Mucosa of rectum (tissue), 2 donors: Measurements from ENCODE around the gene FAM124A.

ENCODE experiments used
- H3K27ac ChIP-seq, 2 donors: one replicate each; pipeline ENCODE4 v1.7.0; 2013; ENCODE audit warnings: inconsistent platforms in 2 of 2, low read depth in 2 of 2, low read length in 2 of 2
- H3K27me3 ChIP-seq, 2 donors: one replicate each; pipeline ENCODE4 v1.7.0; 2013; ENCODE audit warnings: low read length in 2 of 2; ENCODE audit not compliant: control insufficient read depth in 2 of 2, insufficient read depth in 2 of 2
- H3K36me3 ChIP-seq, 2 donors: one replicate each; pipeline ENCODE4 v1.7.0; 2013; ENCODE audit warnings: low read length in 2 of 2; ENCODE audit not compliant: control insufficient read depth in 2 of 2, insufficient read depth in 2 of 2
- H3K4me1 ChIP-seq, 2 donors: one replicate each; pipeline ENCODE4 v1.7.0; 2013; ENCODE audit warnings: low read length in 2 of 2, mild to moderate bottlenecking in 1 of 2; ENCODE audit not compliant: control insufficient read depth in 2 of 2, insufficient read depth in 2 of 2
- H3K4me3 ChIP-seq, 2 donors: one replicate each; pipeline ENCODE4 v1.7.0; 2013; ENCODE audit warnings: low read length in 2 of 2
- H3K9ac ChIP-seq, 2 donors: one replicate each; pipeline ENCODE4 v1.7.0; 2013; ENCODE audit warnings: low read length in 2 of 2, low read depth in 1 of 2, mild to moderate bottlenecking in 1 of 2
- H3K9me3 ChIP-seq, 2 donors: one replicate each; pipeline ENCODE4 v1.7.0; 2013; ENCODE audit warnings: low read length in 2 of 2; ENCODE audit not compliant: control insufficient read depth in 2 of 2
- donor health status: healthy.
- donor health status: Normal muscosa, but diverticular disease.

Gene FAM124A

DNA sequence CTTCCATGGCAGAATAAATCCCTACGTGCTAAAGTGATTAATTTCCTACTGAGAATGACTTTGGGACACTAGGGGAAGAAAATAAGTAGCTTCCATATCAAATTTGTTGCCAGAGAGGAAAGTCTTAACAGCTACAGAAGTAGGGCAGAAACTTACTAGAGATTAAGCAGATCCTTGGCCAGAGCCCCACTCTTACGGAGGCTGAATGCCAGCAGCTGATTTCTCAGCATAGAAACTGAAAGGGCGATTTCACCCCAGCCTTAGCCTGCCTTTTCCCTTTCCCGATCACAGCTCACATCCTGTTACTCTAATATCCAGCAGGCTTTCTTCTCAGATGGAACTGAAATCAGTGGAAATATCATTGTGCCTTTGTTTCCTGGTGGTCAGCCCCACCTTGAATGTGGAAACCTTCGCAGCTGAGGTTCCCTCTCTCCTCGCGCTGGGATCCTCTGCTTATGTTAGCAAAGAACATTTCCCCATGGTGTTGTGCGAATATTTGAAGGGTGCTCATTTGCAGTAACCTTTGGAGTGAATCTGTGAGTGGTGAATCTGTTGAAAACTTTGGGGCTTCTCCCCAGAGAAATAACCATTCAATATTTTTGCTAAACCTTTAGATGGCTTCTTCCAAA lies 8.4 kb downstream of the FAM124A start:
- Histone ChIP-seq H3K9ac (peak overlapping the region in 1 of 2 donors; percentile 33), H3K36me3 (no peaks in the 10 kb centered on the region), H3K27me3 (peaks cover 5 to 6% of the 10 kb centered on the region in 2 donors), H3K9me3 (no peaks in the 10 kb centered on the region), H3K4me3 (peak overlapping the region; percentile 27 to 61), H3K27ac (peak overlapping the region; percentile 34 to 66), H3K4me1 (no peaks in the 10 kb centered on the region)

DNA sequence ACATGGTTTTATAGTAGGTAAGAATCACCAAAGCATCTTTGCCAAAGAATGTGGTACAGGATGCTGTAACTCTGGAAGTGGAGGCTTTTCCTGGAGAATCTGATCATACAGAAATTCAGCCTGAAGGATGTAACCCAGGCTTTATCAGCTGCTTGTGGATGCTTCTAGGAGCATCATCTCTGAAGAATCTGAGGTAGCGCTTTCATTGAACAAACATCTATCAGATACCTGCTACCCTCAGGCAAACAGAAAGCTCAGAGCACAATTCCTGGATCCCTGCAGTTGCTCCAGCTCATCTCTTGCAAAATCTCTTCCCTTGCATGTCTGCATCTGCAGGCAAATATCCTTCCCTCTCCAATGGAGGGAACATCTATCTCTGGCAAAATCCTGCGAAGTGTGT lies 9.3 kb downstream of the FAM124A start:
- H3K9me3 ChIP-seq = no peaks in the 10 kb centered on the region
- H3K4me3 ChIP-seq = no peak overlapping the region
- H3K4me1 ChIP-seq = no peaks in the 10 kb centered on the region
- H3K27ac ChIP-seq = no peak overlapping the region
- H3K36me3 ChIP-seq = no peaks in the 10 kb centered on the region
- no peak overlapping the region for H3K9ac ChIP-seq
- peaks cover 2 to 5% of the 10 kb centered on the region in 2 donors for H3K27me3 ChIP-seq

- Histone ChIP-seq H3K4me1 (no peaks in the 10 kb centered on the region), H3K9ac (no peak overlapping the region), H3K27ac (no peak overlapping the region), H3K9me3 (no peaks in the 10 kb centered on the region), H3K36me3 (no peaks in the 10 kb centered on the region), H3K4me3 (no peak overlapping the region), H3K27me3 (peaks cover 2 to 5% of the 10 kb centered on the region in 2 donors)
These were observed 10.1 kb downstream of the FAM124A start for GRCh38 chr13:51232328-51232727.

GRCh38 chr13:51233117-51233826 lies 11.1 kb downstream of the FAM124A start:
- Histone ChIP-seq H3K27me3 (peaks cover 2 to 5% of the 10 kb centered on the region in 2 donors), H3K4me1 (no peaks in the 10 kb centered on the region), H3K9me3 (no peaks in the 10 kb centered on the region), H3K4me3 (no peak overlapping the region), H3K27ac (no peak overlapping the region), H3K36me3 (no peaks in the 10 kb centered on the region), H3K9ac (no peak overlapping the region)

DNA sequence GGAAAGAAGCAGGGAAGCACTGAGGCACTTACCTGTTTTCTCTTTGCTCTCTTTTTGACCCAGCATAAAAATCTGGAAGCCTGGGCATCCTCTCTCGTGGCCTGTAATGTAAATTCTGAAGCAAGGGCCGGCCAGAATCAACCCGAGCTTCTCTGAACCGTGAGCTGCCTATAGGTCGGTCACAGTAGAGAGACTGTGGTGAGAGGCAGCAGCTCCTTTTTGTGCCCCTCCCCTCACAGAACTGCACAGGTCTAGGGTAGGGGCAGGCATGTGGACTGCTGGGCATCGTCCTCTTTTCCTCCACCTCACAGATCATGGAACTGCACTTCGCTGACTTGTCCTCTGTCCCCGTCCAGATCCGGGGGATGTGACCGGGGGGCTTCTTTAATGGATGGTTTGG lies 12.5 kb downstream of the FAM124A start:
- Histone ChIP-seq H3K9me3 (no peaks in the 10 kb centered on the region), H3K36me3 (no peaks in the 10 kb centered on the region), H3K4me3 (no peak overlapping the region), H3K27me3 (peaks cover 2 to 5% of the 10 kb centered on the region in 2 donors), H3K27ac (no peak overlapping the region), H3K9ac (no peak overlapping the region), H3K4me1 (no peaks in the 10 kb centered on the region)

- no peaks in the 10 kb centered on the region for H3K36me3 ChIP-seq
- no peak overlapping the region for H3K27ac ChIP-seq
- H3K9me3 ChIP-seq = no peaks in the 10 kb centered on the region
- no peak overlapping the region for H3K9ac ChIP-seq
- peaks cover 2 to 5% of the 10 kb centered on the region in 2 donors for H3K27me3 ChIP-seq
- no peaks in the 10 kb centered on the region for H3K4me1 ChIP-seq
- H3K4me3 ChIP-seq = no peak overlapping the region
These were observed 13.0 kb downstream of the FAM124A start for GRCh38 chr13:51235186-51235585.

DNA sequence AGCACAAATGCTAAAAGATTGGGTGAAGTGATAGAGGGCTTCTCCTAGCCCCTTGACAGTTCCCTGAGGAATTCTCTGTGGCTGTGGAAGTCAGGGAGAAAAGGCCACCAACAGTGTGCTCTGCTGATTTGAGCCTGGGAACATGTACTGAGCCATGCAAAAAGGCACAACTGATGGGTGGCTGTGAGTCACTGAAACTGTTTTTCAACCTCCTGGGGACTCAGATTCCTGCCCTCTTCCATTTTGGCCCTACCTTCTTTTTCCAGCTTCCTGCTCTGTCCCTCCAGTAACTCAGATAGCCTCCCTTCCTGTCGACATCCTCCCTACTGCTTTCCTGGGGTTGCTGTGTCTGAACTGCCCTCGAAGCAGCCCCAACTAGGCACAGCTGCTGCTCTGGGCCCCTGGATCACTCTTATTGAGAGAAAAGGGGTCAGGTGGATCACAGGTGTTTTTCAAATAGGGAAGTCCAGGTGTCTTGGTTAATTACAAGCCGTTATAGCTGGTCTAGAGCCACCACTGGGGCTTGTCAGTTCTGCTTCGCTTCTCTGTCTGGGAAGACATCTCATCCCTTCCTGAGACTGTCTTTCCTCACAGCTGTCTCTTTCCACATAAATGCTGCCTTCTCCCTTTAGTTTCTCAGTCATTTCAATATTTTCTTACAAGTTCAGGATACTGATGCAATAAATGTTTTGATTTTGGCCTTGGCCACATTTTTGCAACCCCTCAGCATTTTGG lies 13.7 kb downstream of the FAM124A start:
- H3K4me3 ChIP-seq = no peak overlapping the region
- no peak overlapping the region for H3K27ac ChIP-seq
- no peak overlapping the region for H3K9ac ChIP-seq
- no peaks in the 10 kb centered on the region for H3K4me1 ChIP-seq
- peaks cover 0 to 2% of the 10 kb centered on the region in 2 donors for H3K27me3 ChIP-seq
- H3K36me3 ChIP-seq = no peaks in the 10 kb centered on the region
- H3K9me3 ChIP-seq = no peaks in the 10 kb centered on the region

DNA sequence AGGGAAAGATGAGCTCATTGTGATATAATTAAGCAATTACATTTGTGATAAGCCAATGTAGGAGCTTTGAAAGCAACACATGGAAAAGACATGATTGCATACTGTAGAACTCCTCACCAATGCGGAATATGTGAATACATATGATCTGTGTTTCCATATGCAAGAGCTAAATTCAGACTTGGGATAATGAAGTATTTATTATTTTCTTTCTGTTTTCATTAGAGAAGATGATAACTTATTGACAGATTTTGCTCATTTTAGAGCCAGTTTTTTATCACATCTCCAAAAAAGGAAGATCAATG lies 14.2 kb downstream of the FAM124A start:
- no peaks in the 10 kb centered on the region for H3K9me3 ChIP-seq
- no peaks in the 10 kb centered on the region for H3K4me1 ChIP-seq
- H3K27me3 ChIP-seq = no peaks in the 10 kb centered on the region
- no peaks in the 10 kb centered on the region for H3K36me3 ChIP-seq
- H3K4me3 ChIP-seq = no peak overlapping the region
- no peak overlapping the region for H3K27ac ChIP-seq
- H3K9ac ChIP-seq = no peak overlapping the region

DNA sequence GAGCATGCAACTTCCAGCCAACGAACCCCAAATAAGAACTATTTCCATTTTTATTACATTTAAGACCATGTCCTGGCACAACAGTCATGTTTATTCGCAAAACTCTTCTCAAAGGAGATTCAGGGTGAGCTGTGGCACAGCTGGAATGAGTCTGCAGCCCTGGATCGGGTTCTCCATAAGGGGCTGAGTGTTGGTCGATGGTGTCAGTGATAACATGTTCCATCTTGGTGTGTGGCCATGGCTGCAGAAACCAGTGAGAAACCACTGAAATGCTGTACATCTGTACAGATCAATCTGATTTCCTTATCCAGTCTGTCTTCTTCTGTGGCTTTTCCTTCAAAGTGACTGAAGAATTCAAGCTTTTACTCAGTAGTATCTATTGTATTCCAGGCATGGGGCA lies 15.2 kb downstream of the FAM124A start:
- Histone ChIP-seq H3K9ac (no peak overlapping the region), H3K27me3 (no peaks in the 10 kb centered on the region), H3K4me1 (no peaks in the 10 kb centered on the region), H3K9me3 (no peaks in the 10 kb centered on the region), H3K36me3 (no peaks in the 10 kb centered on the region), H3K27ac (no peak overlapping the region), H3K4me3 (no peak overlapping the region)

GRCh38 chr13:51237887-51238286 lies 15.7 kb downstream of the FAM124A start:
- H3K36me3 ChIP-seq = no peaks in the 10 kb centered on the region

More at GRCh38 chr13:51237887-51238286, 15.7 kb downstream of the FAM124A start:
- H3K4me1 ChIP-seq = no peaks in the 10 kb centered on the region
- no peak overlapping the region for H3K27ac ChIP-seq
- H3K9me3 ChIP-seq = no peaks in the 10 kb centered on the region
- no peak overlapping the region for H3K9ac ChIP-seq
- no peak overlapping the region for H3K4me3 ChIP-seq
- H3K27me3 ChIP-seq = no peaks in the 10 kb centered on the region
